22Rv1 (cell line): ENCODE data around the gene DRG1.

Source experiments
- ZFX ChIP-seq: fragments of 450-650 bp; IDR thresholded peaks from 2 replicates; pipeline ENCODE4 v1.6.1; 2017; ENCODE audit warnings: antibody characterized with exemption, borderline replicate concordance
- TF ChIP-seq, protein P1 (sequence below): fragments of 450-650 bp; IDR thresholded peaks from 2 replicates; pipeline ENCODE4 v1.5.1; 2017; ENCODE audit warnings: mild to moderate bottlenecking

- TF ChIP-seq, protein P1, sequence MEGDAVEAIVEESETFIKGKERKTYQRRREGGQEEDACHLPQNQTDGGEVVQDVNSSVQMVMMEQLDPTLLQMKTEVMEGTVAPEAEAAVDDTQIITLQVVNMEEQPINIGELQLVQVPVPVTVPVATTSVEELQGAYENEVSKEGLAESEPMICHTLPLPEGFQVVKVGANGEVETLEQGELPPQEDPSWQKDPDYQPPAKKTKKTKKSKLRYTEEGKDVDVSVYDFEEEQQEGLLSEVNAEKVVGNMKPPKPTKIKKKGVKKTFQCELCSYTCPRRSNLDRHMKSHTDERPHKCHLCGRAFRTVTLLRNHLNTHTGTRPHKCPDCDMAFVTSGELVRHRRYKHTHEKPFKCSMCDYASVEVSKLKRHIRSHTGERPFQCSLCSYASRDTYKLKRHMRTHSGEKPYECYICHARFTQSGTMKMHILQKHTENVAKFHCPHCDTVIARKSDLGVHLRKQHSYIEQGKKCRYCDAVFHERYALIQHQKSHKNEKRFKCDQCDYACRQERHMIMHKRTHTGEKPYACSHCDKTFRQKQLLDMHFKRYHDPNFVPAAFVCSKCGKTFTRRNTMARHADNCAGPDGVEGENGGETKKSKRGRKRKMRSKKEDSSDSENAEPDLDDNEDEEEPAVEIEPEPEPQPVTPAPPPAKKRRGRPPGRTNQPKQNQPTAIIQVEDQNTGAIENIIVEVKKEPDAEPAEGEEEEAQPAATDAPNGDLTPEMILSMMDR, result no peak
- no peak for TF ChIP-seq ZFX
Measured at GRCh38 chr22:31448382-31448781, 49.0 kb downstream of the DRG1 start.
